ENCODE results near the gene SRCAP.

DNA sequence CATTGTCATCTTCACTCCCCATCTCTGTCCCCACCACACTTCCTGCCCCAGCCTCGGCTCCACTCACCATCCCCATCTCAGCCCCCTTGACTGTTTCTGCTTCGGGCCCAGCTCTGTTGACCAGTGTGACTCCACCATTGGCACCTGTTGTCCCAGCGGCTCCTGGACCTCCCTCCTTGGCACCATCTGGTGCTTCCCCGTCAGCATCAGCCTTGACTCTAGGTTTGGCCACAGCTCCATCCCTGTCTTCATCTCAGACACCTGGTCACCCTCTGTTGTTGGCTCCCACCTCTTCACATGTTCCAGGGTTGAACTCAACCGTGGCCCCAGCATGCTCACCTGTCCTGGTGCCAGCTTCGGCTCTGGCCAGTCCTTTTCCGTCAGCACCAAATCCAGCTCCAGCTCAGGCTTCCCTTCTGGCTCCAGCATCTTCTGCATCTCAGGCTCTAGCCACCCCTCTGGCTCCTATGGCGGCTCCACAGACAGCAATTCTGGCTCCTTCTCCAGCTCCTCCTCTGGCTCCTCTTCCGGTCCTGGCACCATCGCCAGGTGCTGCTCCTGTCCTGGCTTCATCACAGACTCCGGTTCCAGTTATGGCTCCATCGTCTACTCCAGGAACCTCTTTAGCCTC lies 24.9 kb downstream of the SRCAP start:
- TF ChIP-seq SMC3 (IDR thresholded peaks at IDR 0.05; ENCODE audit: low read depth, low read length) = no peak
- TF ChIP-seq TCF12 (IDR thresholded peaks at IDR 0.05) = no peak
- TF ChIP-seq, protein P1, sequence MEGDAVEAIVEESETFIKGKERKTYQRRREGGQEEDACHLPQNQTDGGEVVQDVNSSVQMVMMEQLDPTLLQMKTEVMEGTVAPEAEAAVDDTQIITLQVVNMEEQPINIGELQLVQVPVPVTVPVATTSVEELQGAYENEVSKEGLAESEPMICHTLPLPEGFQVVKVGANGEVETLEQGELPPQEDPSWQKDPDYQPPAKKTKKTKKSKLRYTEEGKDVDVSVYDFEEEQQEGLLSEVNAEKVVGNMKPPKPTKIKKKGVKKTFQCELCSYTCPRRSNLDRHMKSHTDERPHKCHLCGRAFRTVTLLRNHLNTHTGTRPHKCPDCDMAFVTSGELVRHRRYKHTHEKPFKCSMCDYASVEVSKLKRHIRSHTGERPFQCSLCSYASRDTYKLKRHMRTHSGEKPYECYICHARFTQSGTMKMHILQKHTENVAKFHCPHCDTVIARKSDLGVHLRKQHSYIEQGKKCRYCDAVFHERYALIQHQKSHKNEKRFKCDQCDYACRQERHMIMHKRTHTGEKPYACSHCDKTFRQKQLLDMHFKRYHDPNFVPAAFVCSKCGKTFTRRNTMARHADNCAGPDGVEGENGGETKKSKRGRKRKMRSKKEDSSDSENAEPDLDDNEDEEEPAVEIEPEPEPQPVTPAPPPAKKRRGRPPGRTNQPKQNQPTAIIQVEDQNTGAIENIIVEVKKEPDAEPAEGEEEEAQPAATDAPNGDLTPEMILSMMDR (IDR thresholded peaks at IDR 0.05) = no peak
